ENCODE measurements around the gene UBTD1.
"Not testable (repeated sequence)": the region's sequence is repeated elsewhere in the genome, so short reads cannot be mapped to it uniquely, and the experiment has no call there.

Gene UBTD1

GRCh38 chr10:97546456-97547270 lies 47.9 kb downstream of the UBTD1 start:
- H3K27me3 Mint-ChIP-seq, result peaks cover 2% of the 10 kb centered on the region
- peaks cover 2% of the 10 kb centered on the region for H3K4me1 Mint-ChIP-seq
- no peak overlapping the region for H3K27ac Mint-ChIP-seq
- H3K9me3 Mint-ChIP-seq, result no peaks in the 10 kb centered on the region
- ATAC-seq (ENCODE audit: low read depth) (no peak), DNase-seq (ENCODE audit: low spot score in 2 of 2) (no peak)
- H3K4me3 Mint-ChIP-seq, result no peak overlapping the region
- H3K36me3 Mint-ChIP-seq, result no peaks in the 10 kb centered on the region

DNA sequence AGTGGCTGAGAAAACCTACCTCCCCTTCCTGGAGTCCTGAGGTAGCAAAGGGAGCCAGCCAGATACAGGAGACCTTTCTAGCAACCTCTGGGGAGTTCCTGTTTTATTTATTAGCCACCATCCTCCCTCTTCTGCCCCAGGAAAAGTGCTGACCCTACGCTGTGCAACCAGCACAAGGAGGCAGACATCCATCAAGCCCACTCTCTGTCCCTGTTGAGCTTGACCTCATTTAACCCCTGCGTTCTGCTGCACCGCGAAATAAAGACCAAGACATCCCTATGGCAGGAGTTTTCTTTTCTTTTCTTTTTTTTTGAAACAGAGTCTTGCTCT lies 48.5 kb downstream of the UBTD1 start:
- H3K4me1 Mint-ChIP-seq, result peaks cover 2% of the 10 kb centered on the region
- DNase-seq (ENCODE audit: low spot score in 2 of 2) (no peak), ATAC-seq (ENCODE audit: low read depth) (no peak)
- no peaks in the 10 kb centered on the region for H3K36me3 Mint-ChIP-seq
- peaks cover 2% of the 10 kb centered on the region for H3K27me3 Mint-ChIP-seq
- H3K4me3 Mint-ChIP-seq, result no peak overlapping the region
- H3K9me3 Mint-ChIP-seq, result no peaks in the 10 kb centered on the region
- H3K27ac Mint-ChIP-seq, result no peak overlapping the region

- H3K9me3 Mint-ChIP-seq, result no peaks in the 10 kb centered on the region
- H3K27ac Mint-ChIP-seq, result no peak overlapping the region
- H3K4me1 Mint-ChIP-seq, result peaks cover 2% of the 10 kb centered on the region
- DNase-seq (ENCODE audit: low spot score in 2 of 2), result no peak
- H3K27me3 Mint-ChIP-seq, result peaks cover 2% of the 10 kb centered on the region
- H3K36me3 Mint-ChIP-seq, result no peaks in the 10 kb centered on the region
- H3K4me3 Mint-ChIP-seq, result no peak overlapping the region
- ATAC-seq (ENCODE audit: low read depth), result no peak
Observed at GRCh38 chr10:97547962-97548361, 49.2 kb downstream of the UBTD1 start.

DNA sequence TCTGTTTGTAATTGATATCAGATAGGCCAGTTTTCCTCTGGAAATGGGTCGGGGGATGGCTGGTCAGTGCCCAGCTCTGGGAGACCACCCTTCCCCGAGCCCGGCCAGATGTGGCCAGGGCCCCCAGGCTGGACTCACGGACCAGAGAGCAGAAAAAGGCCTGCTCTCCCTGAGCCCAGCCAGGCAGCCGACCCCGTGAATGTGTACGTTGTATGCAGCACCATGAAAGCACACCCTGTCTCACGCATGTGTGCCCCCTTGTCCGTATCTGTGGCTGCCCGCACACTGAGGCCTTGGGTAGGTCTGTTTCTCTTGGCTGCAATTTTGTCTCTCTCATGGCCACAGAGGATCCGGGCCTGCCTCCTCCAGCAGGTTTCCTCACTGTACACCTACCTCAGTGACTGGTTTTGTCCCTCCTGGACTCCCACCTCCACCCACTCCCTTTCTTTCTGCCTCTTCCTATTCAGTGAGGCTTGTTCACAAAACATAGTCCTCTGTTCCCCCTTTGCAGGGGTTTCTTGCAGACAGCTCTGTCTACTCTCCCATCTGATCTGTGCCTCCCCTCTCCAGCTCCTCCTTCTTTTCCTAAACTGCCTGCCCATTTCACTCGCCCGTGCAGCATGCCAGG lies 50.2 kb downstream of the UBTD1 start:
- no peak for DNase-seq (ENCODE audit: low spot score in 2 of 2)
- no peaks in the 10 kb centered on the region for H3K27me3 Mint-ChIP-seq
- H3K4me1 Mint-ChIP-seq, result peaks cover 3% of the 10 kb centered on the region
- H3K9me3 Mint-ChIP-seq, result no peaks in the 10 kb centered on the region
- no peak overlapping the region for H3K4me3 Mint-ChIP-seq
- no peaks in the 10 kb centered on the region for H3K36me3 Mint-ChIP-seq
- no peak overlapping the region for H3K27ac Mint-ChIP-seq
- no peak for ATAC-seq (ENCODE audit: low read depth)

- Mint-ChIP-seq H3K9me3 (no peaks in the 10 kb centered on the region), H3K4me3 (no peak overlapping the region), H3K27me3 (no peaks in the 10 kb centered on the region), H3K4me1 (peaks cover 3% of the 10 kb centered on the region), H3K27ac (no peak overlapping the region), H3K36me3 (peaks cover under 1% of the 10 kb centered on the region)
- no peak for DNase-seq (ENCODE audit: low spot score in 2 of 2)
- no peak for ATAC-seq (ENCODE audit: low read depth)
Observed at GRCh38 chr10:97549587-97550322, 51.0 kb downstream of the UBTD1 start.

GRCh38 chr10:97550336-97551149 lies 51.8 kb downstream of the UBTD1 start:
- Mint-ChIP-seq H3K4me1 (peaks cover 3% of the 10 kb centered on the region), H3K9me3 (peaks cover 1% of the 10 kb centered on the region), H3K36me3 (peaks cover 2% of the 10 kb centered on the region), H3K27me3 (no peaks in the 10 kb centered on the region), H3K4me3 (no peak overlapping the region), H3K27ac (no peak overlapping the region)
- ATAC-seq (ENCODE audit: low read depth) (no peak), DNase-seq (ENCODE audit: low spot score in 2 of 2) (no peak)

GRCh38 chr10:97551271-97551670 lies 52.5 kb downstream of the UBTD1 start:
- Mint-ChIP-seq H3K4me1 (peaks cover 3% of the 10 kb centered on the region), H3K4me3 (no peak overlapping the region), H3K9me3 (peaks cover 1% of the 10 kb centered on the region), H3K36me3 (peaks cover 2% of the 10 kb centered on the region), H3K27me3 (no peaks in the 10 kb centered on the region), H3K27ac (no peak overlapping the region)
- ATAC-seq (ENCODE audit: low read depth), result no peak
- DNase-seq (ENCODE audit: low spot score in 2 of 2), result no peak

- DNase-seq (ENCODE audit: low spot score in 2 of 2), result peak; percentile 21 to 29
- Mint-ChIP-seq H3K27me3 (no peaks in the 10 kb centered on the region), H3K36me3 (peaks cover 2% of the 10 kb centered on the region), H3K27ac (no peak overlapping the region), H3K4me3 (no peak overlapping the region), H3K9me3 (peaks cover 1% of the 10 kb centered on the region), H3K4me1 (peaks cover 3% of the 10 kb centered on the region)
- ATAC-seq (ENCODE audit: low read depth), result peak; percentile 87
Observed at GRCh38 chr10:97553575-97554031, 54.9 kb downstream of the UBTD1 start.

DNA sequence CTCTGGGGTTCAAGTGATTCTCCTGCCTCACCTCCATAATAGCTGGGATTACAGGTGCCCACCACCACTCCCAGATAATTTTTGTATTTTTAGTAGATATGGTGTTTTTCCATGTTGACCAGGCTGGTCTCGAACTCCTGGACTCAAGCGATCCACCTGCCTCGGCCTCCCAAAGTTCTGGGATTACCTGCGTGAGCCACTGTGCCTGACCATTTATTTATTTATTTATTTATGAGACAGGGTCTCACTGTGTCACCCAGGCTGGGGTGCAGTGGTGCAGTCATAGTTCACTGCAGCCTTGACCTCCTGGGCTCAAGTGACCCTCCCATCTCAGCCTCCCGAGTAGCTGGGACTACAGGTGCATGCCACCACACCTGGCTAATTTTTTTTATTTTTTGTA lies 55.6 kb downstream of the UBTD1 start:
- H3K27ac Mint-ChIP-seq; H3K4me1 Mint-ChIP-seq; H3K27me3 Mint-ChIP-seq; H3K9me3 Mint-ChIP-seq; ATAC-seq (ENCODE audit: low read depth); H3K4me3 Mint-ChIP-seq; DNase-seq (ENCODE audit: low spot score in 2 of 2); H3K36me3 Mint-ChIP-seq: not testable (repeated sequence)

GRCh38 chr10:97555541-97555940 lies 56.8 kb downstream of the UBTD1 start:
- ATAC-seq (ENCODE audit: low read depth), result not testable (repeated sequence)

DNA sequence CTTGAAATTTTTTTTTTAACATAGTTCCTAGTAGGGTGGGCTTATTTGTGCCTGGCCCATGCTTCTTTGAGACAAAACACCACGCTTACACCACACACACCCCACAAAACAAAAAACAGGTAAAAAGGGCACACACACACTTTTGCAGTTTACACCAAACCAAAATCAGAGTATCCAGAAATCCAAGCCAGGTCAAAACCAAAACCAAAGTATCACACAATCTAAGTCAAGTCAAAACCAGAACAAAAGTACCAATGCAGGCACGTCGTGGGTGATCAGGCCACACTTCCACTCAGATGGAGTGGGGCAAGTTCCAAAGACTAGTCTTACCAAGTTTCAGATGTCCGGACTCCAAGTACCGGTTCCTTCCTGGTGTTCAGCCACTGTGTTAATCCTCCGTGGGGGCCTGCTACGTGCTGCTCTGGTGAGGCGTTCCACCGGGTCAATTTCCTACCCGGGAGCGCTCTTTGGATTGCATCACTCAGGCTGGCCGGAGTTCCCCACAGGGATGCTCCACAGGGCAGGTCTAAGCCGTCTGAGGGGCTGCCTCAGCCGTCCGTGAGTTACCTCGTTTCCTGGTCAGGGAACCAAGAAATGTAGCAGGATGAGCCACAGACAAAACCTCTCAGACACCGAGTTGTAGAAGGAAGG lies 62.1 kb downstream of the UBTD1 start:
- not testable (repeated sequence) for H3K27ac Mint-ChIP-seq; H3K36me3 Mint-ChIP-seq; H3K27me3 Mint-ChIP-seq; H3K9me3 Mint-ChIP-seq; ATAC-seq (ENCODE audit: low read depth); H3K4me3 Mint-ChIP-seq; DNase-seq (ENCODE audit: low spot score in 2 of 2); H3K4me1 Mint-ChIP-seq

More at GRCh38 chr10:97555541-97555940, 56.8 kb downstream of the UBTD1 start:
- DNase-seq (ENCODE audit: low spot score in 2 of 2); H3K4me3 Mint-ChIP-seq; H3K27ac Mint-ChIP-seq; H3K36me3 Mint-ChIP-seq; H3K4me1 Mint-ChIP-seq; H3K27me3 Mint-ChIP-seq; H3K9me3 Mint-ChIP-seq: not testable (repeated sequence)

DNA sequence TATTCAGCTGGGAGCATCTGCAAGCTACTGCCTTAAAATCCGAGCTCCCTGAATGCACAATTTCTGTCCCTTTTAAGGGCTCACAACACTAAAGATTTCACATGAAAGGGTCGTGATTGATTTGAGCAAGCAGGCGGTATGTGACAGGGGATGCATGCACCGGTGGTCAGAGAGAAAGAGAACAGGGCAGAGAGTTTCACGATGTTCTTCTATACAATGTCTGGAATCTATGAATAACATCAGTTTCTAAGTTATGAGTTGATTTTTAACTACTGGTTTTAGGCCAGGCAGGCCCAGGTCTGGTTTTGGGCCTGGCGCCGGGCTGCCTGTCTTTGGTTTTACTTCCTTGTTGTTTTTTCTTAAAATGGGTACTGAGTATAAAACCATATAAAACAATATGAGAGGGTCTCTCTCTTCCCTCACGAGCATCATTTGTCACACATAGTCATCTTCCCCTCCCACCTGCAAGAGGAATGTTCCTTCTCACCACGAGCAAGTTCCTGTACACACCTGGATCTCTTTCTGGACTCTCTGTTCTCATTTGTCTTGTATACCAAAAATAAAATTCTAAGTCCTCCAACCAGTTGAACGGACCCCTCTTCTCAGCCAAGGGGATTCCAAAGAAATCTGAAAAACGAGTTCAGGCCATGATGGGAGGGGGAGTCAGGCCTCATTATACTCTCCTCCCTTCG lies 62.8 kb downstream of the UBTD1 start:
- H3K27ac Mint-ChIP-seq; H3K27me3 Mint-ChIP-seq; DNase-seq (ENCODE audit: low spot score in 2 of 2); ATAC-seq (ENCODE audit: low read depth); H3K4me3 Mint-ChIP-seq; H3K36me3 Mint-ChIP-seq; H3K9me3 Mint-ChIP-seq; H3K4me1 Mint-ChIP-seq: not testable (repeated sequence)

DNA sequence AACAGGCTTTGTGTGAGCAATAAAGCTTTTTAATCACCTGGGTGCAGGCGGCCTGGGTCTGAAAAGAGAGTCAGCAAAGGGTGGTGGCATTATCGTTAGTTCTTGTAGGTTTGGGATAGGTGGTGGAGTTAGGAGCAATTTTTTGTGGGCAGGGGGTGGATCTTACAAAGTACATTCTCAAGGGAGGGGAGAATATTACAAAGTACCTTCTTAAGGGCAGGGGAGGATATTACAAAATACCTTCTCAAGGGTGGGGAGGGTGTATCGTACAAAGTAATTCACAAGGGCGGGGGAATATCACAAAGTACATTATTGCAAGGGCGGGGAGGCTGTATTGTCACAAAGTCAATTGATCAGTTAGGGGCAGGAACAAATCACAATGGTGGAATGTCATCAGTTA lies 63.6 kb downstream of the UBTD1 start:
- not testable (repeated sequence) for H3K9me3 Mint-ChIP-seq; H3K4me1 Mint-ChIP-seq; H3K27me3 Mint-ChIP-seq; H3K27ac Mint-ChIP-seq; H3K4me3 Mint-ChIP-seq; H3K36me3 Mint-ChIP-seq; ATAC-seq (ENCODE audit: low read depth); DNase-seq (ENCODE audit: low spot score in 2 of 2)

Data from memory B cell (primary cell).